Choroid plexus epithelial cell (primary cell): ENCODE measurements around the gene CEP250.
"Not testable (repeated sequence)": the region's sequence is repeated elsewhere in the genome, so short reads cannot be mapped to it uniquely, and the experiment has no call there.

Experiments used
- DNase-seq: peaks from one replicate; pipeline ENCODE4 v3.0.0-alpha.2; 2010; ENCODE audit warnings: low read depth
- H3K4me3 ChIP-seq: 2 replicates; pipeline ENCODE4 v1.5.1; 2011; ENCODE audit warnings: low read depth, mild to moderate bottlenecking, control low read depth, low read length, moderate library complexity
- TF ChIP-seq, protein P1 (sequence below): conservative IDR thresholded peaks from 2 replicates; pipeline ENCODE4 v1.5.1; 2011; ENCODE audit warnings: low read depth, mild to moderate bottlenecking, control low read depth, inconsistent platforms, low read length, moderate library complexity

The CEP250 gene

DNA sequence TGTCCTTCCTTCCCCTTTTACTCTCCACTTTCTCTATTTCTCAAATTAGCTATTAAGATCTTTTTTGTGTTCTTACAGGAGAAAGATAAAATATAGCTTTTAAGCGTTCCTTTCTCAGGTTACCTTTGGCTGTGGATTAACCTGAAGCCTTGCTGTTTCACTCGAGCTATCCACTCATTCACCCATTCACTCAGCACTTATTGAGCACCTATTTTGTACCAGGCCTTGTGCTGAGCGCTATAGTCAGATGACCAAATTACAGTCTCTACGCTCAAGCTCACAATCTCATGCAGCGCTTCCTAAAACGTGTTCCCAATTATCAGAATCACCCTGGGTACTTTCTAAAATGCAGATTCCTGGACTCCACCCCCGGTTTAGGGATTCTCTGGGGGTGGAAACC is 1.8 kb upstream of the CEP250 start:
- DNase-seq = no peak
- TF ChIP-seq, protein P1, sequence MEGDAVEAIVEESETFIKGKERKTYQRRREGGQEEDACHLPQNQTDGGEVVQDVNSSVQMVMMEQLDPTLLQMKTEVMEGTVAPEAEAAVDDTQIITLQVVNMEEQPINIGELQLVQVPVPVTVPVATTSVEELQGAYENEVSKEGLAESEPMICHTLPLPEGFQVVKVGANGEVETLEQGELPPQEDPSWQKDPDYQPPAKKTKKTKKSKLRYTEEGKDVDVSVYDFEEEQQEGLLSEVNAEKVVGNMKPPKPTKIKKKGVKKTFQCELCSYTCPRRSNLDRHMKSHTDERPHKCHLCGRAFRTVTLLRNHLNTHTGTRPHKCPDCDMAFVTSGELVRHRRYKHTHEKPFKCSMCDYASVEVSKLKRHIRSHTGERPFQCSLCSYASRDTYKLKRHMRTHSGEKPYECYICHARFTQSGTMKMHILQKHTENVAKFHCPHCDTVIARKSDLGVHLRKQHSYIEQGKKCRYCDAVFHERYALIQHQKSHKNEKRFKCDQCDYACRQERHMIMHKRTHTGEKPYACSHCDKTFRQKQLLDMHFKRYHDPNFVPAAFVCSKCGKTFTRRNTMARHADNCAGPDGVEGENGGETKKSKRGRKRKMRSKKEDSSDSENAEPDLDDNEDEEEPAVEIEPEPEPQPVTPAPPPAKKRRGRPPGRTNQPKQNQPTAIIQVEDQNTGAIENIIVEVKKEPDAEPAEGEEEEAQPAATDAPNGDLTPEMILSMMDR = no peak
- H3K4me3 ChIP-seq = peak overlapping the region; percentile 6

DNA sequence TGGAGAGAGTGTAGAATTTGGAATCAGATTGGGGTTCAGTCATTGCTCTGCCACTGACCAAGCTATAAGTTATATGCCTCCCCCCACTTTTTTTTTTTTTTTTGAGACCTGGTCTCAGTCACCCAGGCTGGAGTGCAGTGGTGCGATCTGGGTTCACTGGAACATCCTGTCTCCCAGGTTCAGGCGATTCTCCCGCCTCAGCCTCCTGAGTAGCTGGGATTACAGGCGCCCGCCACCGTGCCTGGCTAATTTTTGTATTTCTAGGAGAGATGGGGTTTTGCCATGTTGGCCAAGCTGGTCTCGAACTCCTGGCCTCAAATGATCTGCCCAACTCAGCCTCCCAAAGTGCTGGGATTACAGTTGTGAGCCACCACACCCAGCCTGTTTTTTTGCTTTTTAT is 1.3 kb downstream of the CEP250 start:
- DNase-seq, H3K4me3 ChIP-seq: not testable (repeated sequence)

DNA sequence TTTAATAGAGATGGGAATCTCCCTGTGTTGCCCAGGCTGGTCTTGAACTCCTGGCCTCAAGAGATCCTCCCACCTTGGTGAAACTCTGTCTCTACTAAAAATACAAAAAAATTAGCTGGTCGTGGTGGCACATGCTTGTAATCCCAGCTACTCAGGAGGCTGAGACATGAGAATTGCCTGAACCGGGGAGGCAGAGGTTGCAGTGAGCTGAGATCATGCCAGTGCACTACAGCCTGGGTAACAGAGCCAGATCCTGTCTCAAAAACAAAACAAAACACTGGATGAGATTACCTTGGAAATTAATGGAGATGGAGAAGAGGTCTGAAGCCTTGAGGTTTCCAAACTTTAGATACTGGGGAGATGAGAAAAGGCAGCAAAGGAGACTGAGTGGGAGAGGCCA is 2.1 kb downstream of the CEP250 start:
- DNase-seq, H3K4me3 ChIP-seq: not testable (repeated sequence)

DNA sequence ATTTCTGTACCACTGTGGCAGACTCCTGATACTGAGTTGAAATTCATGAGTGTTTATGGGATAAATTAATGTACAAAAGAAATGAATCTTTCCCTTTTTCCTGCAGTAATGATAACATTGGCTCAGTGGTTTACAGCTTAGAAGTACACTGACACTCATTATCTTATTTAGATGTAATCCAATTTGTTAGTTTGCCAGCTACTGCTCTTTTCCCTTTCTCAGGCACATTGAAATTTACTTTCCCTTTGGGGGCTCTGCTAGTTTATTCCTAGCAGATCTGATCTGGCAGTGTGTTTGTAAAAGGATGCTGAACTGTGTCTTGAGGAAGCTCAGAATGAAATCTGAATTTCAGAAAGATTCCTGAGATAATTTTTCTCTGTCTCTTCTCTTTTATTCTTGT is 3.0 kb downstream of the CEP250 start:
- DNase-seq = no peak
- H3K4me3 ChIP-seq = no peak overlapping the region
- TF ChIP-seq, protein P1 = no peak

DNA sequence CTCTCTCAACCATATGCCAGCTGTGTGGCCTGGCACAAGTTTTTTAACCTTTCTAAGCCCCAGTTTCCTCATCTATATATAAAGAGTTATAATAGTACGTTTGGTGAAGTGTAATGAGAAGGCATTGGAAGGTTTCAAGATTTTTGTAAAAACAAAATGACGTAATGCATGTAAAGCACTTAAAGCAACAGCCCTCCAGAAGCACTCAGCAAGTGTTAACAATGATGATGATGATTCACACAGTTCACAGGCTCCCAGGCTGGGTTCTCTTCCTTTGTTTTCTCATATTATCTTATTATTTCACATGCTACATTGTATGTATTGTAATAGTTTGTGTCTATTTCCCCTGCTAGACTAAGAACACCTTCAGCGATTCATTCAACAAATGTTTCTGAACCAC is 6.2 kb downstream of the CEP250 start:
- DNase-seq = peak; percentile 22
- H3K4me3 ChIP-seq = no peak overlapping the region

DNA sequence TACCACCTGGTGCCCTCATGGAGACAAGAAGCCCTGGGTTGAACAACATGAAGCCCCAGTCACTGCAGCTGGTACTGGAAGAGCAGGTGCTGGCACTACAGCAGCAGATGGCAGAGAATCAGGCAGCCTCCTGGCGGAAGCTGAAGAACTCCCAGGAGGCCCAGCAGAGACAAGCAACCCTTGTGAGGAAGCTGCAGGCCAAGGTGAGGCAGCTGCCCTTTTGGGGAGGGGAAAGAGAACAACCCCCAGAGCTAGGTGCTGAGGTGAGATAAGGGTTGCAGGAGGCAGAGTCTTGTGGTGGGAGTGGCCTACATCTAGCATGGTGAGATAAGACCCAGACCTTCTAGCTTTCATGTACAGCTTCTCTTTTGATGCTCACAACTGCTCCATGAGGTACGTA is 7.0 kb downstream of the CEP250 start:
- DNase-seq = no peak
- TF ChIP-seq, protein P1 = no peak
- no peak overlapping the region for H3K4me3 ChIP-seq

More for the DNA sequence above, 6.2 kb downstream of the CEP250 start:
- TF ChIP-seq, protein P1 = no peak

DNA sequence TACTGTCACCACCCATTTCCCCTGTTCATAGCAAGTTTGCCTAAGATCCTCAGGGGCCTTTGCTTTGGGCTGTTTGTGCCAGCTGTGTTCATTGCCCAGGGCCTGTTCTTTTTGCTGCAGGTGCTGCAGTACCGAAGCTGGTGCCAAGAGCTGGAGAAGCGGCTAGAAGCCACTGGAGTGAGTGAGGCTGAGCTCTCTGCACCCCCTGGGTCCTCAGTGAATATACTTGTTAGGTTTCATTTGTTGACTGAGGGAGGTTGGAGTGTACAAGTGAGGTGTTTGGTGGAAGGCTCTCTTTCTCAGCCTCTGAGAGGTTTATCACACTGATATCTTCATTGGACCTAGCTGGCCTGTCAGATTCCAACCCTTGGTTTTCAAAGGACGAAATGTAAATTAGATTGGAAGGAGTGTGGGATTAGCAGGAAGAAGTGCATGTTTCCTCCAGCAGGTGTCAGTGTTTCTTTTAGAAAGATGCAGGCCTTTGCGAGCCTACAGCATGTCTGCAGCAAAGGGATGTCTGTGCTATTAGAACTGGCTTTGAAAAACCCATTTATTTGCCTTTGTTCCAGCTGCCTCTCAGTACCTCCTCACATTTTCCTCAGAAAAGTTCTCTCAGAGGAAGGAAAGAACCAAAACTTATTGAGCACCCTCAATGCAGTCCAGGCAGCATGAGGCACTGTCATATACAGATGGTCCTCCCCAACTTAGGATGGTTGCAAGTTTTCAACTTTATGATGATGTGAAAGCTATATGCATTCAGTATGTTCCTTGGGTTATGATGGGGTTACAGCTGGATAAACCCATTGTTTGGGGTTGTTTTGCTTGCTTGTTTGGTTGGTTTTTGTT is 8.3 kb downstream of the CEP250 start:
- DNase-seq = peak; percentile 89
- H3K4me3 ChIP-seq = no peak overlapping the region
- TF ChIP-seq, protein P1 = peak; percentile 86

DNA sequence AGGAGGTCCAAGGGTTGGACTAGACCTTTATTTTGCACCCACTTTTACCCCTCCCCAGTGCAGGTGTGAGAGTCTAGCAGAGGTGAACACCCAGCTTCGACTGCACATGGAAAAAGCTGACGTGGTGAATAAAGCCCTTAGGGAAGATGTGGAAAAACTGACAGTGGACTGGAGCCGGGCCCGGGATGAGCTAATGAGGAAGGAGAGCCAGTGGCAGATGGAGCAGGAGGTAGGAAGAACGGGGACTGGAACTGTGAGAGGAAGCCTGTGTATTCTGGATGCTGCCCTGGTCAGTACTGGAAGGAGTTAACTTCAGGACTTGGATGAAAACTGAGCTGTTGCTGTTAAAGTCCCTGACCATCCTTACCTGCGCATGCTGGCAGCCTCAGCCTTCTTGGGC is 10.6 kb downstream of the CEP250 start:
- H3K4me3 ChIP-seq = no peak overlapping the region
- TF ChIP-seq, protein P1 = no peak
- DNase-seq = no peak
